ENCODE results near the gene SIL1.
"Not testable (repeated sequence)": the region's sequence is repeated elsewhere in the genome, so short reads cannot be mapped to it uniquely, and the experiment has no call there.

SIL1 gene

DNA sequence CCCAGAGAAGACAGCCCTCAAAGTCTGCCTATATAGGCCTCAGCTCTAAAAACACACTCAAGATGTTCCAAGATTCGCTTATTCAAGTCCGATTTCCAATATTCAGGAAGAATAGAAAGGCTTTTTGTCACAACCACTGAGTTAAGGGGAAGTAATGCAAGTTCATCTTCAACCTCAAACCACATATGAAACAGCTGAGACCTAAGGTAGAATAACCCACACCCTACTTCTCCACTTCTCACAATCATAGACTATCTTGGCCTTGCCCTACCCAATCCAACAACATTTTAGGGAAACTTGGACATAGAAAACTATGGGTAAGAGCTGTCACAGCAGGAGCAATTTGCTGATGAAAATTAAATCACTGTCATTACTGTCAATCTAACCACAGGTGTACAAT is 171.0 kb downstream of the SIL1 start:
- DNase-seq (ENCODE audit: low read depth in 2 of 2) = no peak

DNA sequence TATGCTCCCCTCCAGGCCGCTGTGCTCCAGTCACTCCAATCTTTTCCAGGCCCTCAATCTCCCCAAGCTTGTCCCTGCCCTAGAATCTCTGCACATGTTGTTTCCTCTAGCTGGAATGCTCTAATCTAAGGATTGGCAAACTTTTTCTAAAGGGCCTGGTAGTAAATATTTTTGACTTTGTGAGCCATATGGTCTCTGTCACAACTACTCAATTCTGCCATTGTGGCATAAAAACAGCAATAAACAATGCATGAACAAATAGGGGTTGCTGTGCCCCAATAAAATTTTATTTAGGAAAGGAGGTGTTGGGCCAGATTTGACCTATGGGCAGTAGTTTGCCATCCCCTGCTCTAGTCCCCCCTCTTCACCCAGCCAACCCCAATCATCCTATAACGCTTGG is 172.5 kb downstream of the SIL1 start:
- DNase-seq (ENCODE audit: low read depth in 2 of 2) = no peak

DNA sequence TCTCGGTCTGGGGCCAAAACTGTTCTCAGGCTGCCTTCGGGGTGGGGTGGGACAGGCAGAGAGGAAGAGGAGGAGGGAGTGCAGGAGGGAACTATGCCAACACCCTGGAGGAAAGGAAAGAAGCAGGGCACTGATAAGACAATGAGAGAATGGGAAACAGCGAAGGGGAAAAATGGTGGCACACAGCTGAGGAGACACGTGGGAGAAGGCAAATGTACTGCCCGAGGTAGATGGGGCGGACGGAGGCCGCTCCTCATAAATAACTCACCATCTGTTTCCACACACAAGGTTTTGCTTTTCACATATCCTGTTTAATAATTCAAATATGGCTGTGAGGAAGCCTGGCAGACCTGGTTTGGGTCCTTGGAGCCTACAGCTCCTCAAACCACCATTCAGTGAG is 174.9 kb downstream of the SIL1 start:
- no peak for DNase-seq (ENCODE audit: low read depth in 2 of 2)

DNA sequence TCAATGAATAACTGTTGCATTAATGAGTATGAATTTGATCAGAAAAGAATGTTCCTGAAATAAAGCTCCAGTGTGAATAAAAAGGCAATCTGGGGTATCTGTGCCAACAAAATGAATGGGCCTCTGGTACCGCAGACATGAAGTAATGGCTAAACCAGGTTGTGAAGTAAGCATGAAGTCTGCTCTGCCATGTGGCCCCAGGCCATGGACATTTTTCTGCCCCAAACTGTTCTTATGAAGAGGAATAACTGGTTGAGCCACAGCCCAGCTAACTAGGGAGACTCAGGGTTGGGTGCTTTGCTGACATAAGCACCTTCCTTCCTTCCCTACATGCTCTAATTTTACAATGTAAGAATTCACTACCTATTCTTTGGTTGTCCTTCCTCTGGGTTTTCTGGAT is 175.6 kb downstream of the SIL1 start:
- DNase-seq (ENCODE audit: low read depth in 2 of 2) = no peak

DNA sequence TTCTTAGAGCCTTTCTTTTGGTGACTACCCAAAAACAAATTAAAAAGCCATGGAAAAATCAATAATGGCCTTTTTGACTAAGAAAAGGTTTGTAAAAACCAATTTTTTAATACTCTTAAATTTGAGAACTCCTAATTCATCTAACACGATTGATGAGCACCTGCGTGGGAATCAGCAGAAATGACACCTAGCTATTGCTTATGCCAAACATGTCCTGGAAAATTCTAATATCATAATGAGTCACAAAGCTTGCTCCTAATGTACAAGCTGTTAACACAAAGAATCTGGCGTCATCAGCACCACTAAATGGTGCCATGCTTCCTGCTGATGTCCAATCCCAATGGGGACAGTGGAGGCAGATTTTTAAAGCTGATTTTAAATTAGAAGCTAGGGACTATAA is 176.8 kb downstream of the SIL1 start:
- DNase-seq (ENCODE audit: low read depth in 2 of 2) = no peak

DNA sequence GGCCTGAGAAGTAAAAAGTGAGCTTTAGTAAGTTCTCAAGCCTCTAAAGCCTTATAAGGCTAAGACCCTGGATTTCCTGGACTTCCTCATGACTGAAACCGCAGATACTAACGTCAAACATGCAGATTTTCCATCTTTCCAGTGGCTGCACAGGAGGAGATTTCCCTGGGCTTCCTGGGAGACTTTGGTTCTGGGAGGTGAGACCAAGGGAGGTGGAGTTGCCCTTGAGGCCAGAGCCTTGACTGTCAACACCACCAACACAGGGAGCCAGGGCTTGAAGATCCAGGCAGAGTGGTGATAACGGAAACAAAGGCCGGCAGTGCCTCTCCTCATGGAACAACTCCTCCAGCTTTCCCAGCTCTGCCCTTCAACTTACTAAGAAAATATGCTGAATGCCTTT is 178.3 kb downstream of the SIL1 start:
- no peak for DNase-seq (ENCODE audit: low read depth in 2 of 2)

DNA sequence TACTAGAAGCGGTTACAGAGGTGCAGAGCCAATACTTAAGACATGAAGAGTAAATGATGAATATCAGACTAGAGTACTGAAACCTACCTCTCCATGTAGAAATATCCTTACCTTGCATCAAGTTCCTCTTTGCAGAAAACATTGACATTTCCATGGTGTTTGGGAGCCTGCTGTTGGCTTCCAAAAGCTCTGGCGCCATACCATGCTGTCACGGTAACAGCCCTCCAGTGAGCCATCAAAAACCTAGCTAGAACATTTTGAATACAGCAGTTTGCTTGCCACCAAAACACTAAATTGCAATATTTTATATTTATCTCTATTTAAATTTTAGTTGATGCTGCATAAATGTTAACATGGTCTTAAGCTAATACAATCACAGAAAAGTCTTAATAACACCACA is 179.0 kb downstream of the SIL1 start:
- DNase-seq (ENCODE audit: low read depth in 2 of 2) = no peak

DNA sequence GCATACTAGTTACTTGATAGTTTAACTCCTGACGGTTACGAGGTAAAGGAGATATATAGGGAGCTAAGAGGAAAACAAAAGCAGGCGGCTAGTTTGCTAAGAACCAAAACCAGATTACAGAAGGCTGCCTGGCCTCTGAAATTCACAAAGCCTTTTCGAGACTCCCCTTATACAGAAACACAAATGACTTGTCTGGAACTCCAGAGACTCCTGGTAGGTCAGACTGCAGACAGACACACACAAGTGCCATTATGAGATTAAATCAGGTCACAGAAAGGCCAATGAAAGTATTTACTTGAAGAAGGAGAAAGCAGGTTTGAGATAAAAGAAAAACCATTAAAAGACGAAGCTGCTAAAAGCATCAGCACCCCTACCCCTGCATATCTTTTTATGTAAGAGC is 180.5 kb downstream of the SIL1 start:
- no peak for DNase-seq (ENCODE audit: low read depth in 2 of 2)

DNA sequence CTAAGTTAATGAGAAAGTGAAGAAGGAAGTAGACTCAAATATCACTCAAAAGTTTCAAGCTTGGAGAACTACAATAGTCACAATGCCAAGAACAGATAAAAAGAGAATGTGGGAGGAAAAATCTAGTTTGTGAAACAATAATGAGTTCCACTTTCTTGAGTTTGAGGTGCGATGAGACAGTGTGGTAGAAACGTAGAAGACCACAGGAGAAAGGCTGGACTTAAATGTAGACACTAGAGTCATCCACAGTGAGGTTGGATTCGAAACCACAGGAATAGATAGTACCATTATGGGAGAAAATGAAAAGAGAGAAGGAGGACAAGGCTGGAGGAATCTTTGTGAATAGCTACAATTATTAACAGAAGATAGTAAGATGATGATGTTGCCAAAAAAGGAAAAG is 182.0 kb downstream of the SIL1 start:
- DNase-seq (ENCODE audit: low read depth in 2 of 2) = no peak

DNA sequence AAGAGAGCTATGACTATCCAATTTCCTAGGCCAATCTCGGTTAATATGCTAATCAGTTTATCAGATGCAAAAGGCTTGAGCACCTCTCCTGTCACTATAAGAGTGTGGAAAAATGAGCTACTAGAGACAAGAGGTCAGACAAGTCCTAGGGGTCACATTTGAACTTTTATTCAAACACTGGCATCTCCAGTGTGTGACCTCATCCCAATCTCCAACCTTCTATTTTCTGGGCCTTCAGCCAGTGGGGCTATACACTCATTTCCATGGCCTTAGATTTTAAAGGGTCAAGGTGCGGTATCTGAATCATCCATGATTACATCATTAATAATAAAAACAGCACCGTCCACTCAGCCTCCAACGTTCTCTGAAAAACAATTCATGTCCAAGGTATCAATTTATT is 183.4 kb downstream of the SIL1 start:
- no peak for DNase-seq (ENCODE audit: low read depth in 2 of 2)

DNA sequence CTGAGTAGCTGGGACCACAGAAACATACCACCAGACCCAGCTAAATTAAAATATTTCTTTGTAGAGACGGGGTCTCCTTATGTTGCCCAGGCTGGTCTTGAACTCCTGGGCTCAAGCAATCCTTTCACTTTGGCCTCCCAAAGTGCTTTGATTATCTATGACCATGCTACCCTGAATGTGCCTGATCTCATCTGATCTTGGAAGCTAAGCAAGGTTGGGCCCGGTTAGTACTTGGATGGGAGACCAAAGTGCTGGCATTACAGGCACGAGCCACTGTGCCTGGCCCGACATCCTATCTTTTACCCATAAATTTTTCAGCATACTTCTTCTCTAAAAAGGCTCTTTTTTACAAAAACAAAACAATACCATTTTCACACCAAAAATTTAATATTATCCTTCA is 186.0 kb downstream of the SIL1 start:
- no peak for DNase-seq (ENCODE audit: low read depth in 2 of 2)

DNA sequence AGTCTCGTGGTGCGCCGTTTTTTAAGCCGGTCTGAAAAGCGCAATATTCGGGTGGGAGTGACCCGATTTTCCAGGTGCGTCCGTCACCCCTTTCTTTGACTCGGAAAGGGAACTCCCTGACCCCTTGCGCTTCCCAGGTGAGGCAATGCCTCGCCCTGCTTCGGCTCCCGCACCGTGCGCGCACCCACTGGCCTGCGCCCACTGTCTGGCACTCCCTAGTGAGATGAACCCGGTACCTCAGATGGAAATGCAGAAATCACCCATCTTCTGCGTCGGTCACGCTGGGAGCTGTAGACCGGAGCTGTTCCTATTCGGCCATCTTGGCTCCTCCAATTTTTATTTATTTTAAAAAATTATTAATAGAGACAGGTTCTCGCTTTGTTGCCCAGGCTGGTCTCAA is 187.0 kb downstream of the SIL1 start:
- DNase-seq (ENCODE audit: low read depth in 2 of 2) = not testable (repeated sequence)

DNA sequence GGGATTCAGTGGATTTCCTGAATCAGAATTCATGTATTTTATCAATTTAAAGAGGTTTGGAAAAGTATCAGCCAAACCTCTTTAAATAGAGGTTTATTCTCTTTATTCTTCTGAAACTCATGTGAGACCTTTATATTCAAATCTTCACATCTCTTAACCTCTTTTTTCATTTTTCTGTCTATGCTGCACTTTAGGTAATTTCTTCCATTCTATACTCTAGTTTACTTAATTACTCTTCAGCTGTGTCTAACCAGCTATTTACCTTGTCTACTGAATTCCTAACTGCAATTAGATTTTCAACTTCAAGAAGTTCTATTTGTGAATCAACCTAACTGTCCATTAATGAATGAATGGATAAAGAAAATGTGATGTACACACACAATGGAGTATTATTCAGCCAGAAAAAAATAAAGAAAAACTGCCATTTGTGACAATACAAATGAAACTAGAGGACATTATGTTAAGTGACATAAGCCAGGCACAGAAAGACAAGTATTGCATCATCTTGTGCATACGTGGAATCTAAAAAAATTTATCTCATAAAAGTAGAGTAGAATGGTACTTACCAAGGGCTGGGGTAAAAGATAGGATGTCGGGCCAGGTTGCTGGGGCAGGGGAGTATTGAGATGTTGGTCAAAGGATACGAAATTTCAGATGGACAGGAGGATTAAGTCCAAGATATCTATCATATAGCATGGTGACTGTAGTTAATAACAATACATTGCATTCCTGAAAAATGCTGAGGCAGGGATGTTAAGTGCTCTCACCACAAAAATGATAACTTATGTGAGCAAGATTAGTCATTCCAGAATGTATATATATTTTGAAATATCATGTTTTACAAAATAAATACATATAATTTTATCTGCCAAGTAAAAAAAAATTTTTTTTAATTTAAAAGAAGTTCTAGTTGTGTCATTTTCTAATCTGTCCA is 193.5 kb downstream of the SIL1 start:
- no peak for DNase-seq (ENCODE audit: low read depth in 2 of 2)

DNA sequence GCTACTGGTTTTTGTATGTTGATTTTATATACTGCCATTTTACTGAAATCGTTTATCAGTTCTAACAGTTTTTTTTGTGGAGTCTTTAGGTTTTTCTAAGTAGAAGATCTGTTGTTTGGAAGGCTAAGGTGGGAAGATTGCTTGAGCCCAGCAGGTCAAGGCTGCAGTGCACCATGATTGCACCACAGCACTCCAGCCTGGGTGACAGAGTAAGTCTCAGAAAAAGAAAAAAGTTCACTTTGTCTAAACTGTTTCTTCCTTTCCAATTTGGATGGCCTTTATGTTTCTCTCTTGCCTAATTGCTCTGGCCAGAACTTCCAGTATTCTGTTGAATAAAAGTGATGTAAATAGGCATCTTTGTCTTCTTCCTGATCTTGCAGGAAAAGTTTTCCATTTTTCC is 198.5 kb downstream of the SIL1 start:
- no peak for DNase-seq (ENCODE audit: low read depth in 2 of 2)

DNA sequence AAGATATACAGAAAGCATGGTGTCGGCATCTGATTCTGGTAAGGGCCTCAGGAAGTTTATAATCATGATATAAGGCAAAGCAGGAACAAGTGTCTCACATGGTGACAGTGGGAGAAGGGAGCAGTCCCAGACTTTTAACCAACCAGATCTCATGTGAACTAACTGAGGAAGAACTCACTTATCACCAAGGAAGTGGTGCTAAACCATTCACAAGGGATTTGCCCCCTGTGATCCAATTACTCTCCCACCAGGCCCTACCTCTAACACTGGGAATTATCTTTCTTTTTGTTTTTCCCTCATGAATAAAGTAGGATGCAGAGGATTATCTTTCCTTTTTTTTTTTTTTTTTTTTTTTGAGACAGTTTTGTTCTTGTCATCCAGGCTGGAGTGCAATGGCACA is 199.6 kb downstream of the SIL1 start:
- DNase-seq (ENCODE audit: low read depth in 2 of 2) = no peak

DNA sequence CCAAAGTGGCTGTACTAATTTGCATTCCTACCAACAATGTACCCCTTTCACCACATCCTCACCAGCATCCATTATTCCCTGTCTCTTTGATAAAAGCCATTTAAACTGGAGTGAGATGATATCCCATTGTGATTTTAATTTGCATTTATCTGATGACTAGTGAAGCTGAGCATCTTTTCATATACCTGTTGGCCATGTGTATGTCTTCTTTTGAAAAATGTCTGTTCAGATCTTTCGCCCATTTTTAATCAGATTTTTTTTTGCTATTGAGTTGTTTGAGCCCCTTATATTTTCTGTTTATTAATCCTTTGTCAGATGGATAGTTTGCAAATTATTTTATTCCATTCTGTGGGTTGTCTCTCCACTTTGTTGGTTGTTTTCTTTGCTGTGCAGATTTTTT is 202.0 kb downstream of the SIL1 start:
- DNase-seq (ENCODE audit: low read depth in 2 of 2) = no peak

DNA sequence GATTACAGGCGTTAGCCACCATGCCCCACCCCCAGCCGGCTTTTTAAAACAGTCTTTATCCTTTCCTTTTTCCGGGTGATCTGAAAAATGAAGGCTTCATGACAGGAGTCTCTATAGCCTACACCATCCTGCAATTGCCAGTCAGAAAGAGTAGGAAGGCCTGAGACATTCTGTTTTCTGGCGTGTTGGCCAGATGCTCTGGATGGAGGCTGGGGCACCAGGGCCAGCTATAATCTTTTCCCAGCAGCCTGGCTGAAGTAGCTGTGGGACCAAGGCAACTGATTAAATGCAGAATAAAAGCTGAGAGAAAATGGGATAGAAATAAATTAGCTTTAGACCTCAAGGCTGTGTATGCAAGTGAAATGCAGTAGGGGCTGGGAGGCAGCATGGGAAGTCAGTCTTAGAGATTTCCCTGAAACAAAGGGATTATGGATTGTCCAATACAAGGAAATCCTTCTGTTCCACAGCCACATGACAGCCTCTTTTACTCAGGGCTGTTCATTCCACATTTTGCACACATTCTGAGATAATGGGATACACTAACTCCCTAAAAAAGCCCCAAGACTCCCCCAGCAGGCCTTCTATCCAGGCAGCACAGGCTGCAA is 207.1 kb downstream of the SIL1 start:
- no peak for DNase-seq (ENCODE audit: low read depth in 2 of 2)

DNA sequence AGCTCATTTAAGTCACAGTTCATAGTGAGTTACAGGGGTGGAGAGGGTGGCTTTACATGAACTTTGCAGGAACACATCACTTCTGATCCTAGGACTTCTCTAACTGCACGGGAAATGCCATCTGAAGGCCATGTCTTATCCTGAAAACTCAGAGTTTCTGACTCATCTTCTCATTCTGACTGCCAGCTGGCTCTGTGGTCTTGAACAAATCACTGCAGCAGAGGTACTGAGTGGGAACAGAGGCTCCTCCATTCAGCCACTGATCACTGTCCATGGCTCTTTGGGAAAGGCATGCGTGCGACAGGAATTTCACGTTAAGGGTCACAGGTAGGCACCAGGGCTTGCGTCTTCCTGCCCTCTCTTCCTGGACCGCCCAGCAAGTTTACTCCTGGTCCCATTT is 208.4 kb downstream of the SIL1 start:
- DNase-seq (ENCODE audit: low read depth in 2 of 2) = no peak

DNA sequence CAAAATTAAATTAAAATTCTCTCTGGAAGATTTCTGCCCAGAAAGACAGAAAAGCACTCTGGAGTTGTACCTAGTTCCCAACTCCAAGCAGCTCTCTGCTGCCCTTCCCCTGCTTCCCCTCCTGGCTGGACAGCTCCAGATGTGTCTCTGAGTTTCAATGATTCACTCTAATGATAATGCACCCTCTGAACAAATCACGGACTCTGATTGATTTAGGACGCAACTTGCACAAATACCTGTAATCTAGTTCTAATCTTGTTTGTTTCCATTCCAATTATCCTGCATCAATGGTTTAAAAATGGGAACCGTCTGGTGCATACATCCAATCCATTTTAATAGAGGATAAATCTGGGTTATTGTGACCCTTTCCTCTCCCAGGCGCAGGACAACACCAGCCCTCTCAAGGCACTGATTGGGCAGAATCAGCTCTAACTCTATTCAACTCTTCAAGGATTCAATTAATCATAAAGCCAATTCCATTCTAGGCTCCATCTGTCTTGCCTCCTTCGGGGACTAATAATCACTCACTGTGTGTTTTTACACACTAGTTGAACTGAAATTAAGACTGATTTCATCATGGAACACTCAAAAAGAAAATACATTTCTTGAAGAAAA is 211.9 kb downstream of the SIL1 start:
- DNase-seq (ENCODE audit: low read depth in 2 of 2) = no peak

DNA sequence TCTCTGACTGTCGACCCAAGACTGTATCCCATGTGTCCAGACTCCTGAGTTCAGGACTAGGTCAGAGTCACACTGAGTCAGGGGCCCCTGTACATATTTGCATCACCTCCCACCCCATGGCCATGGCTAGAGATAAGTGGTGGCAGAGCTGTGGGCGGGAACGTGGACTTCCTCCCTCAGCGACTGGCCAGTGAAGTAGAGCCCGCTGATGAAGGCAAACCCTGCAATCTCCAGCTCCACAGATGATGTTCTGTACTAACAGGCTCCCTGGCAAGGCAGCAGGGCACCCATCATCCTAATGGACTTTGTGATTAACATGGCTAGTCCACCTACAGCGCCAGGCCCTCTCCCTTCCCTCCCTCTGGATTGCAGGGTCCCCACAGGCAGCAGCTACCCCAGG is 212.5 kb downstream of the SIL1 start:
- no peak for DNase-seq (ENCODE audit: low read depth in 2 of 2)

DNA sequence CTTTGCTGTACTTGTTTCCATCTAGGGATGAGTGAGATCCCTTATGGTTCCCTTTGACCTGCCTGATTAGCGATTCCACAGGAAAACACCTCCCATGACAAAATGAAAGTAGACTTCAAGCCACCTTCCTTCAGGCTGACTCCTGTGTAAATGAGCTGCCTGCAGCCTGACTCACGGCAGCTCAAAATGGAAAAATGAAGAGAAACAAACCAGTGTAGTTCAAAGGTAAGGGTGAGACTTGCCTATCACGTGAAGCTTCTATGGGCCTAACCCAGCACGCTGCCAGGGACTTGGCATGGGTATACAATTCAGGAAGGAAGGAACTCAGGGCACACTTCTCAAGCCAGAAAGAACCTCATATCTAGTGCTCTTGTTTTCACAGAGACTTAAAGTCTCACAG is 212.9 kb downstream of the SIL1 start:
- no peak for DNase-seq (ENCODE audit: low read depth in 2 of 2)

DNA sequence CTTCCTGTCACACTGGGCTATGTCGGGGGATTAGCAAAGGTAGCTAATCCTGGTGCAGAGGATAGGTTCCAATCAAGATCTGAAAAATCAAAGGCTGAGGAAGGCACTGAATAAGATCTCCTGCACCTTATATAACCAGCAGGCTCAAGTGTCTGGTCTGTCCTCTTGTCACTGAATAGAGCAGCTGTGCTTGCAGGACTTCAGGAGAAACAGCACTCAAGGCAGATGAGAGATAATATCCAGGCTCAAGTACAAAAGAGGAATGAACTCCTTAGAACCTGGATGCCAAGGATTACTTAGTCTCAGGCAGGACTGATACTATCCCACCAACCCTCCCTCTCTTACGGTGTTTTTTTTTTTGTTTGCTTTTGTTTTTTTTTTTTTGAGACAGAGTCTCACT is 214.2 kb downstream of the SIL1 start:
- no peak for DNase-seq (ENCODE audit: low read depth in 2 of 2)

DNA sequence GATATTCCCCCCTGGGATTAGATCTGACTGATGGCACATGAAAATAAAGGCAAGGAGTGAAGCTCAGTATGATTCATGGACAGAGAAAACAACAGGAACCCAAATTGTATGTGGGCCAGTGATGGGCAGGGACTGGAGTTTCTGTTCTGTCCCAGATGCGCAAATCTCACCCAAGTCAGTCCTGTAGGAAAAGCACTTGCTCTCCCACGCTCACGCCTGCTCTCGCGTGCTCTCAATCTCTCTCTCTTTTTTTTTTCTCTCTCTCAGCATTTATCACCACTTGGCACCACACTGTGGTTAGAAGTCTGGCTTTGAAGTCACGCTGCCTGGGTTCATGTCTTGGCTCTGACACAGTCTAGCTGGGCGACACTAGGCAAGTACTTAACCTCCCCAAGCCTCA is 216.6 kb downstream of the SIL1 start:
- no peak for DNase-seq (ENCODE audit: low read depth in 2 of 2)
